Hepatocyte (in vitro differentiated cells): ENCODE measurements around the gene FGGY. TPM values are rescaled to one million over a fixed set of nuclear protein-coding genes. Genes with fewer than 3 reads are reported as not detected.

Experiments
- DNase-seq: peaks from one replicate; pipeline ENCODE4 v3.0.0-alpha.2; 2016; ENCODE audit warnings: low spot score
- H2AFZ ChIP-seq: fragments of 200-600 bp; sonication (generic); 2 replicates; pipeline ENCODE4 v1.6.0; 2016; ENCODE audit warnings: antibody characterized with exemption, mild to moderate bottlenecking
- H3K27ac ChIP-seq: fragments of 200-600 bp; sonication (generic); 2 replicates; pipeline ENCODE4 v1.5.1; 2016; ENCODE audit warnings: mild to moderate bottlenecking
- H3K27me3 ChIP-seq: fragments of 200-600 bp; sonication (generic); 2 replicates; pipeline ENCODE4 v1.6.1; 2016
- H3K36me3 ChIP-seq: fragments of 200-600 bp; sonication (generic); replicated peaks from 2 replicates; pipeline ENCODE4 v1.5.1; 2016; ENCODE audit warnings: low read depth; ENCODE audit not compliant: insufficient read depth
- H3K4me1 ChIP-seq: fragments of 200-600 bp; sonication (generic); 2 replicates; pipeline ENCODE4 v1.5.1; 2016; ENCODE audit warnings: mild to moderate bottlenecking, moderate library complexity; ENCODE audit not compliant: insufficient read depth
- H3K4me2 ChIP-seq: fragments of 200-600 bp; sonication (generic); 2 replicates; pipeline ENCODE4 v1.6.0; 2016
- H3K4me3 ChIP-seq: fragments of 200-600 bp; sonication (generic); 2 replicates; pipeline ENCODE4 v1.5.1; 2016; ENCODE audit warnings: mild to moderate bottlenecking
- H3K79me2 ChIP-seq: fragments of 200-600 bp; sonication (generic); 2 replicates; pipeline ENCODE4 v1.6.0; 2017; ENCODE audit warnings: mild to moderate bottlenecking
- H3K9me2 ChIP-seq: fragments of 200-600 bp; sonication (generic); replicated peaks from 2 replicates; pipeline ENCODE4 v1.6.0; 2017; ENCODE audit warnings: mild to moderate bottlenecking; ENCODE audit not compliant: insufficient read depth
- H3K9me3 ChIP-seq: fragments of 200-600 bp; sonication (generic); 2 replicates; pipeline ENCODE4 v1.5.1; 2016; ENCODE audit warnings: low read depth, mild to moderate bottlenecking
- H4K20me1 ChIP-seq: fragments of 200-600 bp; sonication (generic); 2 replicates; pipeline ENCODE4 v1.6.0; 2016; ENCODE audit warnings: mild to moderate bottlenecking; ENCODE audit not compliant: insufficient read depth, poor library complexity, severe bottlenecking
- CTCF ChIP-seq: fragments of 200-600 bp; sonication (generic); IDR thresholded peaks from 2 replicates; pipeline ENCODE4 v1.5.1; 2016; ENCODE audit warnings: antibody characterized with exemption, mild to moderate bottlenecking; ENCODE audit not compliant: poor library complexity
- EZH2 ChIP-seq: fragments of 200-600 bp; sonication (generic); IDR thresholded peaks from 2 replicates; pipeline ENCODE4 v1.6.1; 2016; ENCODE audit warnings: antibody characterized with exemption, mild to moderate bottlenecking, borderline replicate concordance
- EZH2phosphoT487 ChIP-seq: fragments of 200-600 bp; sonication (generic); IDR thresholded peaks from one replicate; pipeline ENCODE4 v1.6.1; 2018; ENCODE audit warnings: antibody characterized with exemption, mild to moderate bottlenecking, low read depth, moderate library complexity; ENCODE audit not compliant: unreplicated experiment, severe bottlenecking
- WGBS: methylation state at CpG from one replicate; pipeline ENCODE4 v1.1.6; 2016; ENCODE audit warnings: low lambda C conversion rate; ENCODE audit errors: missing lambda C conversion rate; 5-methylcytosine and 5-hydroxymethylcytosine counted together
- polyA plus RNA-seq: library from polyadenylated mRNA; unstranded; fragments of >200 nt; fragmentation: Nextera tagmentation; extraction: Ambion mirVana; gene quantifications from 2 replicates; pipeline ENCODE4 v1.2.1, GENCODE V29; 2016
- total RNA-seq: library from RNA; depleted of rRNA; stranded (reverse); fragments of >200 nt; gene quantifications from 2 replicates; pipeline ENCODE4 v1.2.3, GENCODE V29; 2014

FGGY gene
- total and polyA plus RNA-seq, 2 experiments from 2014 or later = 18.0 to 20.6 TPM

GRCh38 chr1:59769736-59770095 lies 472.8 kb downstream of the FGGY start:
- Histone ChIP-seq H3K4me1 (peaks cover 19% of the 10 kb centered on the region), H3K27ac (no peak overlapping the region), H2AFZ (no peak overlapping the region), H3K4me2 (no peak overlapping the region), H3K4me3 (no peak overlapping the region), H3K36me3 (no peaks in the 10 kb centered on the region), H4K20me1 (no peaks in the 10 kb centered on the region), H3K79me2 (no peaks in the 10 kb centered on the region), H3K27me3 (no peaks in the 10 kb centered on the region), H3K9me2 (no peaks in the 10 kb centered on the region), H3K9me3 (no peaks in the 10 kb centered on the region)
- TF ChIP-seq CTCF = no peak
- TF ChIP-seq EZH2phosphoT487 = no peak
- TF ChIP-seq EZH2 = no peak
- DNase-seq = no peak
- 70% methylated on average over 4 of the region's 4 CpGs for WGBS

GRCh38 chr1:59771361-59771760 lies 474.5 kb downstream of the FGGY start:
- no peak for DNase-seq
- Histone ChIP-seq H3K9me2 (no peaks in the 10 kb centered on the region), H3K4me2 (no peak overlapping the region), H3K9me3 (no peaks in the 10 kb centered on the region), H2AFZ (no peak overlapping the region), H3K4me3 (no peak overlapping the region), H4K20me1 (no peaks in the 10 kb centered on the region), H3K79me2 (no peaks in the 10 kb centered on the region), H3K27ac (no peak overlapping the region), H3K27me3 (no peaks in the 10 kb centered on the region), H3K36me3 (no peaks in the 10 kb centered on the region), H3K4me1 (peaks cover 9% of the 10 kb centered on the region)
- TF ChIP-seq EZH2phosphoT487 (no peak), EZH2 (no peak), CTCF (no peak)
- 97% methylated on average over 3 of the region's 3 CpGs for WGBS

- H3K4me3 ChIP-seq = no peak overlapping the region
- DNase-seq = no peak
- no peak for TF ChIP-seq EZH2
- no peak for TF ChIP-seq EZH2phosphoT487
- TF ChIP-seq CTCF = no peak
- H3K27me3 ChIP-seq = no peaks in the 10 kb centered on the region
- WGBS = 88% methylated on average over 4 of the region's 4 CpGs
- no peaks in the 10 kb centered on the region for H3K36me3 ChIP-seq
- no peak overlapping the region for H3K27ac ChIP-seq
- no peaks in the 10 kb centered on the region for H3K79me2 ChIP-seq
- no peaks in the 10 kb centered on the region for H4K20me1 ChIP-seq
- H3K9me2 ChIP-seq = no peaks in the 10 kb centered on the region
- no peak overlapping the region for H2AFZ ChIP-seq
- no peaks in the 10 kb centered on the region for H3K9me3 ChIP-seq
- H3K4me1 ChIP-seq = no peaks in the 10 kb centered on the region
- no peak overlapping the region for H3K4me2 ChIP-seq
These were observed 478.6 kb downstream of the FGGY start for GRCh38 chr1:59775480-59775879.
